Body of pancreas (tissue), 4 donors: ENCODE measurements around the gene WDR83. TPM values are rescaled to one million over a fixed set of nuclear protein-coding genes. Genes with fewer than 3 reads are reported as not detected.
"Not testable (repeated sequence)": the region's sequence is repeated elsewhere in the genome, so short reads cannot be mapped to it uniquely, and the experiment has no call there.

ENCODE experiments used
- ATAC-seq: fragments of 150-250 bp; one replicate; pipeline ENCODE4 v1.9.1; 2016
- DNase-seq, 4 donors: peaks; one replicate each; pipeline ENCODE4 v3.0.0-alpha.2; 2019
- H3K27ac ChIP-seq, 4 donors: fragments of 200-600 bp; sonication (generic); 1 replicate in 3 of 4; 2 replicates in 1 of 4; pipeline versions ENCODE4 v1.5.1 to v1.6.1; 2016 to 2019; ENCODE audit warnings: mild to moderate bottlenecking in 1 of 4, mixed read lengths in 1 of 4, moderate library complexity in 1 of 4
- H3K27me3 ChIP-seq, 2 donors: fragments of 200-600 bp; sonication (generic); one replicate each; pipeline ENCODE4 v1.6.0; 2016; ENCODE audit warnings: mild to moderate bottlenecking in 1 of 2
- H3K36me3 ChIP-seq, 2 donors: fragments of 200-600 bp; sonication (generic); replicated peaks in 1 of 2; 2 replicates each; pipeline ENCODE4 v1.5.1; 2016; ENCODE audit warnings: low read depth in 2 of 2; ENCODE audit not compliant: insufficient read depth in 1 of 2
- H3K4me1 ChIP-seq: fragments of 200-600 bp; sonication (generic); one replicate; pipeline ENCODE4 v1.6.0; 2016
- H3K4me3 ChIP-seq, 2 donors: fragments of 200-600 bp; sonication (generic); 1 replicate in 1 of 2; 2 replicates in 1 of 2; pipeline ENCODE4 v1.5.1; 2016 to 2019
- H3K9me3 ChIP-seq, 3 donors: fragments of 200-600 bp; sonication (generic); 1 replicate in 2 of 3; 2 replicates in 1 of 3; pipeline ENCODE4 v1.5.1; 2016
- POLR2A ChIP-seq, 3 donors: fragments of 450-650 bp; IDR thresholded peaks; one replicate each; pipeline ENCODE4 v1.6.1; 2016; ENCODE audit warnings: antibody characterized with exemption in 3 of 3, mild to moderate bottlenecking in 2 of 3
- WGBS, 2 donors: methylation state at CpG; one replicate each; pipeline ENCODE4 v1.1.5; 2017; 5-methylcytosine and 5-hydroxymethylcytosine counted together
- intact Hi-C: fragments of 100-400 bp; cut with DNase I; formaldehyde crosslinking; loops from one replicate; pipeline ENCODE4 v1.15.1; 2023
- total RNA-seq, 2 donors: library from RNA; depleted of rRNA; stranded (reverse); fragments of >200 nt; gene quantifications; one replicate each; pipeline ENCODE4 v1.1.0, GENCODE V29; 2016
- TF ChIP-seq, protein P1 (sequence below), 7 experiments: fragments of 450-650 bp in 4 of 7; fragments of 200-600 bp in 3 of 7; sonication (generic) in 3 of 7; IDR thresholded peaks; one replicate each; pipeline ENCODE4 v1.5.1; 2016 to 2019; ENCODE audit warnings: antibody characterized with exemption in 7 of 7

The WDR83 gene, protein sequence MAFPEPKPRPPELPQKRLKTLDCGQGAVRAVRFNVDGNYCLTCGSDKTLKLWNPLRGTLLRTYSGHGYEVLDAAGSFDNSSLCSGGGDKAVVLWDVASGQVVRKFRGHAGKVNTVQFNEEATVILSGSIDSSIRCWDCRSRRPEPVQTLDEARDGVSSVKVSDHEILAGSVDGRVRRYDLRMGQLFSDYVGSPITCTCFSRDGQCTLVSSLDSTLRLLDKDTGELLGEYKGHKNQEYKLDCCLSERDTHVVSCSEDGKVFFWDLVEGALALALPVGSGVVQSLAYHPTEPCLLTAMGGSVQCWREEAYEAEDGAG
- total RNA-seq: 10 to 100 TPM; 12.5 to 37.2 TPM

DNA sequence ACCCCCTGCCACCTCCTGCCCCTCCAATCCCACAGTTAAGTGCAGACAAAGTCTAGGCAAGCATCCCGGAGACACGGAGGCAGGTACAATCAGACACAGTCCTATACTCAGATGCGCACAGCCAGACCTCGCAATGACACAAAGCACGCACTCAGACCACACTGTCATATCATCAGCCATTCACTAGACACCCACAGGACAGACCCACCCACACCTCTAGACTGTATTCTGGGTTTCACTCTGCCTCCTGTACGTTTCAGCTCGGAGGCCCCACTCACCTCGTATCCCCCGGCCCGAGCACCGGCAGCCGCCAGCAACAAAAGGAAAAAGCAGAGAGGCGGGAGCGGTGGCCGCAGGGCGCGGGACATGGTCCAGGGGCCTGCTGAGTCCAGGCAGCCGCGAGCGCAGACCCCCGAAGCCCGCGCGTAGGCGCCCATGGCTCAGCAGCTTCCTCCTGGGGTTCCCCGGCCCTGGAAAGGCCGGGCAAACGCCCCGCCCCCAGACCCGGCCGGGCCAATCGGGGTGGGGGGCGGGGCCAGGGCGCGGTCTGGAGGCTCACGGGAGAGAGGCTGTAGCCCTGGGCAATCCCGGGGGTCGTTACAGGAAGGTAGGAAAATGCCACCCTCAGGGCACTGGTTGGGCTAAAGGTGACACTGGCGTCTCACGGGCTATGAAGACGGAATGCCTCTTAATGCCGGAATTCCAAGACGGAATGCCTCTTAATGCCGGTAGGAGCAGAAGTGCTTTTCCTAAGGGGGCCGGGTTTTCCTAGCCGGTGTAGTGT is at the start of gene WDR83, which contains the start of gene MAN2B1:
Gene WDR83 (plus strand): TSS at position 543 of the 784 bp plus-strand sequence. CDS start 2,984 bp downstream, outside the sequence.
Gene MAN2B1 (minus strand): TSS at position 478 of the 784 bp plus-strand sequence. CDS start 41 bp downstream, at position 437.
- intact Hi-C loops: no loop called here
- H3K4me1 ChIP-seq: peaks cover 44% of the 10 kb centered on the region
- WGBS, 2 donors: 0 to 1% methylated on average over 3 to 43 of the region's 46 CpGs

DNA sequence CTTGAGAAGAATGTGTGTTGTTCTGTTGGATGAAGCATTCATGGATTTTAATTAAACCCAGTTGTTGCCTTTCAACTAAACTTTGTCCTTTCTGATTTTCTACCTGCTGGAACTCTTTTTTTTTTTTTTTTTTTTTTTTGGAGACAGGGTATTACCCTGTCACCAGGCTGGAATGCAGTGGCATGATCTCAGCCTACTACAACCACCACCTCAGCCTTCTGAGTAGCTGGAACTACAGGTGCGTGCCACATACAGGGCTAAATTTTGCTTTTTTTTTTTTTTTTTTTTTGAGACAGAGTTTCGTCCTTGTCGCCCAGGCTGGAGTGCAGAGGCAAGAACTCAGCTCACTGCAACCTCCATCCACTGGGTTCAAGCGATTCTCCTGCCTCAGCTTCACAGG is 49.0 kb upstream of the WDR83 start:
- Histone ChIP-seq H3K4me3 (no peak overlapping the region), H3K27ac (no peak overlapping the region), H3K9me3 (no peaks in the 10 kb centered on the region), H3K4me1 (peaks cover 29% of the 10 kb centered on the region), H3K27me3 (no peaks in the 10 kb centered on the region), H3K36me3 (no peaks in the 10 kb centered on the region)
- intact Hi-C loops: no loop called here
- TF ChIP-seq POLR2A (IDR thresholded peaks at IDR 0.05): no peak
- TF ChIP-seq, protein P1, sequence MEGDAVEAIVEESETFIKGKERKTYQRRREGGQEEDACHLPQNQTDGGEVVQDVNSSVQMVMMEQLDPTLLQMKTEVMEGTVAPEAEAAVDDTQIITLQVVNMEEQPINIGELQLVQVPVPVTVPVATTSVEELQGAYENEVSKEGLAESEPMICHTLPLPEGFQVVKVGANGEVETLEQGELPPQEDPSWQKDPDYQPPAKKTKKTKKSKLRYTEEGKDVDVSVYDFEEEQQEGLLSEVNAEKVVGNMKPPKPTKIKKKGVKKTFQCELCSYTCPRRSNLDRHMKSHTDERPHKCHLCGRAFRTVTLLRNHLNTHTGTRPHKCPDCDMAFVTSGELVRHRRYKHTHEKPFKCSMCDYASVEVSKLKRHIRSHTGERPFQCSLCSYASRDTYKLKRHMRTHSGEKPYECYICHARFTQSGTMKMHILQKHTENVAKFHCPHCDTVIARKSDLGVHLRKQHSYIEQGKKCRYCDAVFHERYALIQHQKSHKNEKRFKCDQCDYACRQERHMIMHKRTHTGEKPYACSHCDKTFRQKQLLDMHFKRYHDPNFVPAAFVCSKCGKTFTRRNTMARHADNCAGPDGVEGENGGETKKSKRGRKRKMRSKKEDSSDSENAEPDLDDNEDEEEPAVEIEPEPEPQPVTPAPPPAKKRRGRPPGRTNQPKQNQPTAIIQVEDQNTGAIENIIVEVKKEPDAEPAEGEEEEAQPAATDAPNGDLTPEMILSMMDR (IDR thresholded peaks at IDR 0.05): no peak
- DNase-seq: no peak
- ATAC-seq: no peak
- 68 to 91% methylated on average over 3 to 4 of the region's 4 CpGs for WGBS, 2 donors

More for the DNA sequence above, at the start of gene WDR83, which contains the start of gene MAN2B1:
- Histone ChIP-seq H3K9me3 (no peaks in the 10 kb centered on the region), H3K27me3 (no peaks in the 10 kb centered on the region), H3K27ac (peak within 1 kb of the TSS; percentile 56 to 77 (median 66)), H3K36me3 (peaks cover 7% of the 10 kb centered on the region in 2 donors), H3K4me3 (peak within 1 kb of the TSS; percentile 54 to 72)
- peak; percentile 74 to 83 (median 76) for DNase-seq
- peak; percentile 82 for ATAC-seq
- peak; percentile 21 to 57 (median 48) for TF ChIP-seq POLR2A (IDR thresholded peaks at IDR 0.05)
- TF ChIP-seq, protein P1 (IDR thresholded peaks at IDR 0.05): no peak

DNA sequence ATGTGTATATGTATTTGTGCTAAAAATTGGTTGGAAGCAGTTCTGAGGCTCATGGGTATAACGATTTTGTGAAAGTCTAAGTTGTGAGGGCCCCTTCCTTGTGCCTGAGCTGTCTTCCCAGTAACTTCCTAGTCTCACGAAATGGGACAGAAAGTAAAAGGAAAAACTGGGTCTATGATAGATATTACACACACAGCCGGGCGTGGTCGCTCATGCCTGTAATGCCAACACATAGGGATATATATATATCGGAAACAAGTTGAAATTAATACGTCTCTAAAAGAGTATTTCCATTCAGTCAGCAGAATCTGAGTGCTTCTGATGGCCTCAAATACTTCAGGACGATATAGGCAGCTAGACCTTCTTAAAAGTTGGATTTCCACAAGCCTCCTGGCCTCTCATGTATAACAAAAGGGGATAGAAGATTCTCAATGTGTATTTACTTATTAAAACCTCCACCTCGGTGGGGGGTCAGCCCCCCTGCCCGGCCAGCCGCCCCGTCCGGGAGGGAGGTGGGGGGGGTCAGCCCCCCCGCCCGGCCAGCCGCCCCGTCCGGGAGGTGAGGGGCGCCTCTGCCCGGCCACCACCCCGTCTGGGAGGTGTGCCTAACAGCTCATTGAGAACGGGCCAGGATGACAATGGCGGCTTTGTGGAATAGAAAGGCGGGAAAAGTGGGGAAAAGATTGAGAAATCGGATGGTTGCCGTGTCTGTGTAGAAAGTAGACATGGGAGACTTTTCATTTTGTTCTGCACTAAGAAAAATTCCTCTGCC is 45.2 kb upstream of the WDR83 start:
- H3K36me3 ChIP-seq: peaks cover 8 to 18% of the 10 kb centered on the region in 2 donors
- H3K9me3 ChIP-seq, H3K27ac ChIP-seq, H3K4me1 ChIP-seq, intact Hi-C loops, H3K4me3 ChIP-seq, H3K27me3 ChIP-seq, ATAC-seq, DNase-seq: not testable (repeated sequence)
- WGBS, 2 donors: 70 to 84% methylated on average over 13 to 15 of the region's 26 CpGs

DNA sequence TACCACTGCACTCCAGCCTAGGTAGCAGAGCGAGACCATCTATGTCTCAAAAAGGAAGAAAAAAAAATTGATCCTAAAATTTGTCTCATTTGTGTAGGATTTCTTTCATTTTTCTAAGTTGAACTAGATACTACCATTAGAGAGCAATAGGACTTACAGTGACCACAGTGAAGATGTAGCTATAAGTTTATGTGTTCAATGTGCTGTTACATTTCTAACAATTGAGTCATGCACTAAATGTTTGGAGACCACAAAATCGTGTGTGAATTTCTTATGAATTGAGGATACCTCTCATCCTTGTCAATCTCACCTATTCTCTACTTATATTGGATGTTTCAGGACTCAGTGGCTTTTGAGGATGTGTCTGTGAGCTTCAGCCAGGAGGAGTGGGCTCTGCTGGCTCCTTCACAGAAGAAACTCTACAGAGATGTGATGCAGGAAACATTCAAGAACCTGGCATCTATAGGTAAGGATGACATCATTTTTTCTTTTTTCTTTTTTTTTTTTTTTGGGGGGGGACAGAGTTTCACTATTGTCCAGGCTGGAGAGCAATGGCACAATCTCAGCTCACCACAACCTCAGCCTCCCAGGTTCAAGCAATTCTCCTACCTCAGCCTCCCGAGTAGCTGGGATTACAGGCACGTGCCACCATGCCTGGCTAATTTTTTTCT is 43.1 kb upstream of the WDR83 start:
- Histone ChIP-seq H3K4me3 (no peak overlapping the region), H3K9me3 (peaks cover 0 to 8% (median 0%) of the 10 kb centered on the region in 3 donors), H3K27ac (no peak overlapping the region), H3K4me1 (peaks cover 4% of the 10 kb centered on the region), H3K36me3 (peaks cover 28 to 35% of the 10 kb centered on the region in 2 donors), H3K27me3 (no peaks in the 10 kb centered on the region)
- intact Hi-C loops: no loop called here
- DNase-seq (no peak), ATAC-seq (no peak)
- WGBS, 2 donors: 80 to 86% methylated on average over 4 of the region's 4 CpGs
- TF ChIP-seq, protein P1 (IDR thresholded peaks at IDR 0.05): no peak
- no peak for TF ChIP-seq POLR2A (IDR thresholded peaks at IDR 0.05)
